Adrenal gland (tissue), 12 donors: ENCODE results near the gene VWA3B. TPM values are rescaled to one million over a fixed set of nuclear protein-coding genes. Genes with fewer than 3 reads are reported as not detected.
A peak's percentile ranks its signal among the peaks of the same experiment; 100 is the strongest.

Source experiments
- DNase-seq, 7 donors: peaks; one replicate each; pipeline ENCODE4 v3.0.0-alpha.2; 2019 to 2020
- H3K27ac ChIP-seq, 5 donors: fragments of 200-600 bp; sonication (generic) in 4 of 5; 1 replicate in 3 of 5; 2 replicates in 2 of 5; pipeline versions ENCODE4 v1.5.1 to v1.8.0; 2016 to 2020; ENCODE audit warnings: mild to moderate bottlenecking in 1 of 5
- H3K27me3 ChIP-seq: fragments of 200-600 bp; 2 replicates; pipeline ENCODE4 v1.8.0; 2021
- H3K36me3 ChIP-seq, 2 donors: fragments of 200-600 bp; replicated peaks in 1 of 2; 1 replicate in 1 of 2; 2 replicates in 1 of 2; pipeline versions ENCODE4 v1.5.1 to v1.8.0; 2018 to 2022
- H3K4me1 ChIP-seq, 2 donors: fragments of 200-600 bp; replicated peaks in 1 of 2; 1 replicate in 1 of 2; 2 replicates in 1 of 2; pipeline versions ENCODE4 v1.5.1 to v1.8.0; 2018 to 2021
- H3K4me3 ChIP-seq, 4 donors: fragments of 200-600 bp; sonication (generic) in 3 of 4; one replicate each; pipeline ENCODE4 v1.5.1; 2016 to 2018
- H3K9me3 ChIP-seq, 3 donors: fragments of 200-600 bp; sonication (generic) in 1 of 3; replicated peaks in 1 of 3; 1 replicate in 2 of 3; 2 replicates in 1 of 3; pipeline versions ENCODE4 v1.5.1 to v1.8.0; 2016 to 2021
- CTCF ChIP-seq, 6 experiments: fragments of 450-650 bp in 4 of 6; fragments of 200-600 bp in 2 of 6; sonication (generic) in 1 of 6; IDR thresholded peaks; 1 replicate in 5 of 6; 2 replicates in 1 of 6; pipeline versions ENCODE4 v1.5.1 to v1.8.0; 2016 to 2021; ENCODE audit warnings: antibody characterized with exemption in 6 of 6, mild to moderate bottlenecking in 2 of 6, moderate library complexity in 1 of 6
- POLR2A ChIP-seq, 2 donors: fragments of 450-650 bp; IDR thresholded peaks; one replicate each; pipeline ENCODE4 v1.6.1; 2017; ENCODE audit warnings: antibody characterized with exemption in 2 of 2, mild to moderate bottlenecking in 2 of 2, moderate library complexity in 1 of 2
- WGBS, 4 donors: extraction: QIAGEN DNeasy Blood & Tissue Kit in 2 of 4; methylation state at CpG; one replicate each; pipeline versions ENCODE4 v1.1.5 to v1.1.7; 2013 to 2017; 5-methylcytosine and 5-hydroxymethylcytosine counted together
- intact Hi-C, 2 donors: fragments of 100-400 bp; cut with DNase I; formaldehyde crosslinking; loops; one replicate each; pipeline versions ENCODE4 v1.14.1 to v1.15.0; 2022 to 2023
- polyA plus RNA-seq, 3 donors: library from polyadenylated mRNA; stranded (reverse); fragments of 200-250 nt in 2 of 3; fragments of 350-450 nt in 1 of 3; fragmentation: Illumina TruSeq in 1 of 3; extraction: RNeasy Lipid Tissue Mini Kit (QIAGEN cat#74804) in 1 of 3; gene quantifications; one replicate each; pipeline ENCODE4 v1.2.3, GENCODE V29; 2013 to 2014
- total RNA-seq, 9 donors: library from RNA; depleted of rRNA in 4 of 9; stranded (reverse); fragments of >200 nt in 4 of 9; fragments of 120-200 nt in 1 of 9; fragmentation: NEBNext Ultra II Directional in 1 of 9; extraction: Animal tissue kit (Norgen Biotek cat#: 25700) in 1 of 9; gene quantifications; one replicate each; pipeline versions ENCODE4 v1.1.0 to v1.2.4, GENCODE V29; 2013 to 2023
- donor health status: healthy with polysubstance abuse.
- donor health status: Bipolar disorder and iron deficiency.
- donor health status: DM: yes; HTN: yes; CAD: no.
- donor health status: DM: no; HTN: no; CAD: no.
- donor health status: DM: no; HTN: no; CAD: no.
- donor health status: DM: yes; HTN: yes; CAD: no.

The VWA3B gene
- total and polyA plus RNA-seq, 12 donors: 0.07 to 0.33 (median 0.17) TPM; not detected in 8

DNA sequence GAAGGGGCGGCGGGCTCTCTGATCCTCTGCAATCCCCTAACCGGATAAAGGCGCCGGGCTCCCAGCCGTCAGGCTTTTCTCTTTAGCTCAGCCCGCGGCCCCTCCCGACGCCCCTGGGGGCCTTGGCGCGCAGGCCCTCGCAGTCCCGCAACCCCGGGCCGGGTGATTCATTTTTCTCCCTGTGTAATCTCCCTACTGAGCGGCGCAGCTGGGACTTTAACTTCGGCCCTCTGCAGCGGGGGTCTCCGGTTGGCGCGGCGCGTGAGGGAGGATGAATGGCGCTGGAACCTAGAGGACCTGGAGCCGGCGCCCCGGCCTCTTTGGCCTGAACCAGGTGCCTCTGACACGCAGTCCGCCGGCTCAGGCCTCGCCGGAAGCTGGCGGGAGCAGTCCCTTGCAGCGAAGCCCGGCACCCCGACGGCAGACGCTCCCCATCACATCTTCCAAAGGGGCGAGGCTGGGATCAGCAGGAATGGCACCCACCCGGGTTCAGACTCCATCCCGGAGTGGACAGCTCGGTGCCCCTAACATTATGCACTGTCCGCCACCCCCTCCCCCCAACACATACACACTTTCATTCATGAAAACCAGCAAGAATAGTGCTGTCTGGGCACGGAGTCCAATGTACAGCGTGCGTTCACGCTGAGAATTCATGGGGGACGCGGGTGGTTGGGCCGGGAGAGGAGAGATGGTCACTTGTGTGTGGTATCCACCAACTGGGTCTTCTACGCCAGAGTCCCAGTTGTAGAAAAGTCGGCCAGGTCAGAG, 260.5 kb downstream of the VWA3B start:
- H3K4me3 ChIP-seq: no peak overlapping the region
- peaks cover 53% of the 10 kb centered on the region for H3K27me3 ChIP-seq
- no peak for DNase-seq
- H3K27ac ChIP-seq: no peak overlapping the region
- 5 to 21% (median 12%) methylated on average over 12 to 54 of the region's 54 CpGs for WGBS, 4 donors
- no peaks in the 10 kb centered on the region for H3K9me3 ChIP-seq
- H3K36me3 ChIP-seq: no peaks in the 10 kb centered on the region
- intact Hi-C loops: no loop called here
- H3K4me1 ChIP-seq: peaks cover 3 to 12% of the 10 kb centered on the region in 2 donors
- TF ChIP-seq CTCF (IDR thresholded peaks at IDR 0.05) (no peak), POLR2A (IDR thresholded peaks at IDR 0.05) (no peak)

GRCh38 chr2:98348066-98348561, 261.1 kb downstream of the VWA3B start:
- intact Hi-C loops: no loop called here
- TF ChIP-seq POLR2A (IDR thresholded peaks at IDR 0.05) (no peak), CTCF (IDR thresholded peaks at IDR 0.05) (no peak)
- Histone ChIP-seq H3K27ac (no peak overlapping the region), H3K9me3 (no peaks in the 10 kb centered on the region), H3K4me3 (no peak overlapping the region), H3K27me3 (peaks cover 52% of the 10 kb centered on the region), H3K4me1 (peaks cover 3 to 12% of the 10 kb centered on the region in 2 donors), H3K36me3 (no peaks in the 10 kb centered on the region)
- WGBS, 4 donors: 2 to 17% (median 9%) methylated on average over 11 to 15 of the region's 15 CpGs
- peak in 1 of 7 donors; percentile 58 for DNase-seq

DNA sequence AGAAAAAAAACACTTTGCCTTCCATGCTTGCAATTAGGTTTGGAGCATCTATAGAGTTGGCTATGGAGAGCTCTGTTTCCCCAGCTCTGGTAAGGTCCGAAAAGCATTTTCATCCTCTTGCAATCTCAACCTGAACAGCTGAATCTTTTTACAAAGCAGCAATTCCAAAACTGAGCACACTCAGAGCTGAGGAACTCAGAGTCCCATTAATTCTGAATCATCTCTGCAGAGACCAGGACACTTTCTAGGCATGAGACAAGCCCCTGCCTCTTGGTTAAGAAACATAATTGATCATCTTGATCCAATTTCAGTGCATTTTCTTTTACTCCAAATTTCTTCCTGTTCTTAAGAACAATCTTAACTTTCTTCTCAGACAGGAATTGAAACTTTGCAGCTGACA, 263.4 kb downstream of the VWA3B start:
- TF ChIP-seq POLR2A (IDR thresholded peaks at IDR 0.05): no peak
- TF ChIP-seq CTCF (IDR thresholded peaks at IDR 0.05): no peak
- Histone ChIP-seq H3K4me3 (no peak overlapping the region), H3K27ac (no peak overlapping the region), H3K4me1 (peaks cover 3 to 12% of the 10 kb centered on the region in 2 donors), H3K27me3 (peaks cover 42% of the 10 kb centered on the region), H3K36me3 (no peaks in the 10 kb centered on the region), H3K9me3 (no peaks in the 10 kb centered on the region)
- 77 to 94% (median 83%) methylated on average over 1 of the region's 1 CpG for WGBS, 4 donors
- DNase-seq: no peak
- intact Hi-C loops: no loop called here

GRCh38 chr2:98355881-98356280, 268.9 kb downstream of the VWA3B start:
- no peaks in the 10 kb centered on the region for H3K27me3 ChIP-seq
- WGBS, 4 donors: 54 to 64% (median 59%) methylated on average over 3 of the region's 3 CpGs
- no peaks in the 10 kb centered on the region for H3K9me3 ChIP-seq
- no peak for DNase-seq
- intact Hi-C loops: no loop called here
- no peak overlapping the region for H3K27ac ChIP-seq
- H3K4me1 ChIP-seq: no peaks in the 10 kb centered on the region
- no peaks in the 10 kb centered on the region for H3K36me3 ChIP-seq
- H3K4me3 ChIP-seq: no peak overlapping the region
- TF ChIP-seq POLR2A (IDR thresholded peaks at IDR 0.05): no peak

GRCh38 chr2:98356729-98357128, 269.8 kb downstream of the VWA3B start:
- intact Hi-C loops: no loop called here
- H3K9me3 ChIP-seq: no peaks in the 10 kb centered on the region
- no peaks in the 10 kb centered on the region for H3K4me1 ChIP-seq
- H3K27me3 ChIP-seq: no peaks in the 10 kb centered on the region
- TF ChIP-seq CTCF (IDR thresholded peaks at IDR 0.05) (no peak), POLR2A (IDR thresholded peaks at IDR 0.05) (no peak)
- H3K36me3 ChIP-seq: no peaks in the 10 kb centered on the region
- 74 to 81% (median 78%) methylated on average over 7 of the region's 7 CpGs for WGBS, 4 donors
- H3K4me3 ChIP-seq: no peak overlapping the region
- DNase-seq: no peak
- H3K27ac ChIP-seq: no peak overlapping the region
